GM12892 (cell line): ENCODE data around the gene CELA2A.
"Not testable (repeated sequence)": the region's sequence is repeated elsewhere in the genome, so short reads cannot be mapped to it uniquely, and the experiment has no call there.

ENCODE experiments used
- POLR2A ChIP-seq: IDR thresholded peaks from 2 replicates; pipeline ENCODE4 v1.6.1; 2011; ENCODE audit warnings: low read depth, low read length, control low read depth
- POLR2AphosphoS5 ChIP-seq: IDR thresholded peaks from 2 replicates; pipeline ENCODE4 v1.6.1; 2011; ENCODE audit warnings: low read depth, low read length, control low read depth
- TAF1 ChIP-seq: IDR thresholded peaks from 2 replicates; pipeline ENCODE4 v1.6.1; 2011; ENCODE audit warnings: low read depth, mild to moderate bottlenecking, control low read depth, low read length, borderline replicate concordance

- not testable (repeated sequence) for TF ChIP-seq POLR2A, TAF1, POLR2AphosphoS5
These were observed 28.3 kb upstream of the CELA2A start for GRCh38 chr1:15428252-15428651.
